ENCODE data around the gene TTC28.
"Not testable (repeated sequence)": the region's sequence is repeated elsewhere in the genome, so short reads cannot be mapped to it uniquely, and the experiment has no call there.

Gene TTC28

DNA sequence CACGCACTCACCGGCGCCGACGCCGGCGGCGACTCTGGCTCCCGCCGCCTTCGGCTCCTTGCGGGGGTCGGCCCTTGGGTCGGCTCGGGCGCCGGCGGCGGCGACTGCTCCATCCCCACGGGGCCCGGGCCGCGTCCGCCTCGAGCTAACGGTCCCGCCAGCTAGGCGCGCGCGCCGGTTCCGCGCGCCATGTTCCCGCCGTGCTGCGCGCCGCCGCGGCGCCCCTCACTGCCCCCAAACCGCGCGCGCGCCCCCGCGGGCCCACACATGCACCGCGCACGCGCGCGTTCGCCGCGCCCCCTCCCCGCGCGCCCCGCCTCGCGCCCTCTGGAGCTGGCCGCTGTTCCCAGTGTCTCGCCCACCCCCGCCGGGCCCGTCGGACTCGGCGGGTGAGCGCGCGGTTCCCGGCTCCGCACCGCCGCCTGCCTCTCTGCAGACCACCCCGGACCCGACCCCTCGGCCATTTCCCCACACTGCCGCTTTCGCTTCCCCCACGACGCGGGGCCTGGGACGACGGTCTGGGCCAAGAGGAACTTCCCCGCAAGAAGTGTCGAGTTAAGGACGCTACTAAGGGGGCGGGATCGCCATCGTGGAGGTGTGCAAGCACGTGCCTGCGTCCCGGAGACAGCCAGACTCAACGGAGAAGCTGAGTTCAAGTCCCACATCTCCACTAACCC is at the start of gene TTC28:
TTC28 (minus strand) TSS at position 230 of the 677 bp plus-strand sequence; CDS start at position 113, 117 bp downstream.
- peak; percentile 77 for DNase-seq

- DNase-seq: no peak
These were observed 49.1 kb upstream of the TTC28 start for GRCh38 chr22:28728621-28729313.

DNA sequence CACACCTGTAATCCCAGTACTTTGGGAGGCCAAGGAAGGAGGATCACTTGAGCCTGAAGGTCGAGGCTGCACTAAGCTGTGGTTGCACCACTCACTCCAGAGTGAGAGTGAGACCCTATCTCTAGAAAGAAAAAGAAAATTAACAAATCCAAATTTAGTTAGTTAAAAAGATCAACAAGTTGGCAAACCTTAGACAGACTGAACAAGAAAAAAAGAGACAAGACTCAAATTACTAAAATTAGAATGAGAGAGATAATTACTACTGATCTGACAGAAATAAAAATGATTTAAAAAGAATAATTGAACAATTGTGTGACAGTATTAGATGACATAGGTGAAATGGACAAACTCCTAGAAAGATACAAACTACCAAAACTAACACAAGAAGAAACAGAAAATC is 48.4 kb upstream of the TTC28 start:
- no peak for DNase-seq

DNA sequence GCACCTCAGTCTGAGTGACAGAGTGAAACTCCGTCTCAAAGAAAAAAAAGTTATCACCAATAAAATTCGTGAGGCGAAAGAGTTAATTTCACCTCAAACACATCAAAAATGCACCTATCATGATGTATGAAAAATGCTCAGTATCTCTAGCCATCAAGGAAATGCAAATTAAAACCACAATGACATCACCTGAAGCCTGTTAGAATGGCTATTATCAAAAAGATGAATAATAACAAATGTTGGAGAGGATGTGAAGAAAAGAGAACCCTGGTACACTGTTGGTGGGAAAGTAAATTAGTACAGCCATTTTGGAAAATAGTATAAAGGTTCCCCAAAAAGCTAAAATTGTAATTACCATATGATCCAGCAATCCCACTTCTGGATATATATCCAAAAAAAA is 38.4 kb upstream of the TTC28 start:
- DNase-seq: no peak

DNA sequence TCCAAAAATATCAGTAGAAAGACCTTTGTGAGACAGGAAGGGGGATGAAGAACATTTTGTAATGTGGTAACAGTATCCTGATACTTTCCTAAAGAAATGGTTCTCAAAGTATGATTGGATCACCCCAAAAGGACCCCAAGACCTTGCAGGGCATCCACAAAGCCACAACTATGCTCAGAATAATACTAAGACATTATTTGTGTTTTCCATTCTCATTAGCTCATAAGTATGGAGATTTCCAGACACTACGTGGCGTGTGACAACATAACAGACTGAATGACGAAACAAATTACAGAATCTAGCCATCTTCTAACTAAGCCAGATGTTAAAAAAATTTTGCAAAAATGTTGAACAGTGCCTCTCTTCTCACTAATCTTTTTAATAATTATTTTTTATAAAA is 37.0 kb upstream of the TTC28 start:
- no peak for DNase-seq

GRCh38 chr22:28715611-28716010 is 36.0 kb upstream of the TTC28 start:
- no peak for DNase-seq

DNA sequence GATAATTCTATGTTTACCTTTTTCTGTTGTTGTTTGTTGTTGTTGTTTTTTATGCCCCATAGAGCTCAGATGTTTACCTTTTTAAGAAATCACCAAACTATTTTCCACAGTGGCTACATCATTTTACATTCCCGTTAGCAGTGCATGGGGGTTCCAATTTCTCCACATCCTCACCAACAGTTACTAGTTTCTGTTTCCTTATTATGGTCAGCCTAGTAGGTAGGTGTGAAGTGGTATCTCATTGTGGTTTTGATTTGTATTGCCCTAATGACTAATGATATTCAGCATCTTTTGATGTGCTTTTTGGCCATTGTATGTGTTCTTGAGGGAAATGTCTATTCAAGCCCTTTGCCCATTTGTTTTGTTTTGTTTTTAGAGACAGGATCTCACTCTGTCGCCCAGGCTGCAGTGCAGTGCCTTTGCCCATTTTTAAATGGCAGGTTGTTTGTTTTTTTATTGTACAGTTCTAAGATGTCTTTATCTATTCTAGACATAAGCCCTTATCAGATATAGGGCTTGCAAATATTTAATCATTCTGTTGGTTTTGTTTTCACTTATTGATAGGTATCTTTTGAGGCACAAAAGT is 34.5 kb upstream of the TTC28 start:
- no peak for DNase-seq

DNA sequence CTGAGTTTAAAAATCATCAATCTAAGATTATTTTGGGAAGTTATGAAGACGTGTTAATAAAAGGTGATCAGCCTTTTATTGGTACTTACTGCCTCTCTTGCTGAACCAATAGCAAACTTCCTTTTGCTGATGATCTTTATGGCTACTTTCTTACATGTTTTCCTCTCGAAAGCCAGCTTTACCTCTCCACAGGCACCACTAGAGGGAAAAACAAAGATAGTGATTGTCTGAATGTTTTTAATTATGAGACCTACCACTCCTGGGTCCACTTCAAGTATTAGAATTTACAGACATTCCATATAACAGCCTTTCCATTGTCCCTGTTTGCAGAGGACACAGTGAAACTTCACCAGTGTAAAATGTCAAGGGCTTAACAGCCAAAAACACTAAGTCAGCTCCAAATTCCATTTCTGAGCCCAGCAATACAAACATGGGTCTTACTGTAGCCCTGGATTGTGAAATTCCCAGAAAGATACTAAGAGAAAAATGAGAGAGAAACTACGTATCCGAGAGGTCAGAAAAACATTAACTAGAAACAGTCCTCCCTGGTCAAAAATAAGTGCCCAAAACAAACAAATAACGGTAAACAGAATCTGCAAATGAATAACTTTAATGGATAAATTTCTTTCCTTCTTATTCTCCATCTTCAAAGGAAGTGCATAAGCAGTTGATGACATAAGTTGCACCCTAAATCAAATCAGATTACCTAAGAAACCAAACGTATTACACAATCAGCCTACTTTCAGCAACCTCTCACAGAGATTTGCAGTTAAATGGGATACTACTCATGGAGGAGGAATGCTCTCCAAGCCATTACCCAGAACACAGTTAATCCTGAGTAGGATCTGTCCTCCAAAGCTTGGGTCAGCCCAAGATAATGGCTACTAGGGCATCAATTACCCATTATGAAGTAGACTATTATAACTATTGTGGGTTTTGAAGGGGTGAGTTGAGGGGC is 32.5 kb upstream of the TTC28 start:
- DNase-seq: no peak

- DNase-seq: no peak
These were observed 31.7 kb upstream of the TTC28 start for GRCh38 chr22:28711341-28711740.

GRCh38 chr22:28710576-28711191 is 31.0 kb upstream of the TTC28 start:
- DNase-seq: no peak

GRCh38 chr22:28710107-28710506 is 30.5 kb upstream of the TTC28 start:
- DNase-seq: no peak

GRCh38 chr22:28706845-28707244 is 27.2 kb upstream of the TTC28 start:
- no peak for DNase-seq

- no peak for DNase-seq
These were observed 23.8 kb upstream of the TTC28 start for GRCh38 chr22:28703436-28703835.

DNA sequence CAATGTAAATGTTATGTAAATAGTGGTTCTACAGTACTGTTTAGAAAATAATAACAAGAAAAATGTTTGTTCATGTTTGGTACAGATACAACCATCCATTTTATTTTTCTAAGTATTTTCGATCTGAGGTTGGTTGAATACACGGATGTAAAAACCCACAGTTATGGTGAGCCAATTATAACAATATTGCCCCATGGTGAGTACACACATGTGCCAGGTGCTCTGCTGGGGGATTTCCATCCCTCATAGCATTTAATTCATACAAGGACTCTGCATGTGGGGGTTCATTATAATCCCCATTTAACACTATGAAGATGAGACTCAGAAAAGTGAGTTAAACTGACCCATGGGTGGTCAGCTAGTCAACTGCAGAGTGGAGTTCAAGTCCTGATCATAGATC is 23.3 kb upstream of the TTC28 start:
- DNase-seq: no peak

DNA sequence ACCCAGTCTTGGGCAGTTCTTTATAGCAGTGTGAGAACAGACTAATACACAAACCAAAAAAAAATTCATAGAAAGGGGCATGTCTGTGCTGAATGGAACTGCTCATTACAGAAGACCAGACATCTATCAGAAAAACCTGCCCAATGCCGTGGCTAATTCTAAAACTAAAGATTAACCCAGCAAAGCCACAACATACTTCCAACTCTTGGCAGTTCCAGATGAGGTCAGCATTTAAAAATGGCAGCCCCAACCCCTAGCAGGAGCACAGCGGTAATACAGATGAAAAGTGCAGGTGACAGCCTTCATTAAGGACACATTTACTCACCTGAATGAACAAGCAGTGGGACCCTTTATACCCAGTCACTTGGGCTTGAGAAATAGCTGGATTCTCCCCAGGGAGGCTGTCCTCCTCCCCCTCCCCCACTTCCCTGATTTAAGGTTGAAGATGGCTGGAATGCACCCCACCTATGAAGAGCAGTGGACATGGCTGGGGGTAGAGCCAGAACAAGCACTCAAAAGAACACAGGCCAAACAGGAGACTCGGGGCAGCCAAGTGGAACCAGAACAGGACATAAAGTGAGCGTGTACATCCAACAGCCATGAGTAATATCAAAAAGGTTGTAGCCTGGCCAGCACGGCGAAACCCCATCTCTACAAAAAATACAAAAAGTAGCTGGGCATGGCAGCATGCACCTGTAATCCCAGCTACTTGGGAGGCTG is 13.6 kb upstream of the TTC28 start:
- DNase-seq: not testable (repeated sequence)

DNA sequence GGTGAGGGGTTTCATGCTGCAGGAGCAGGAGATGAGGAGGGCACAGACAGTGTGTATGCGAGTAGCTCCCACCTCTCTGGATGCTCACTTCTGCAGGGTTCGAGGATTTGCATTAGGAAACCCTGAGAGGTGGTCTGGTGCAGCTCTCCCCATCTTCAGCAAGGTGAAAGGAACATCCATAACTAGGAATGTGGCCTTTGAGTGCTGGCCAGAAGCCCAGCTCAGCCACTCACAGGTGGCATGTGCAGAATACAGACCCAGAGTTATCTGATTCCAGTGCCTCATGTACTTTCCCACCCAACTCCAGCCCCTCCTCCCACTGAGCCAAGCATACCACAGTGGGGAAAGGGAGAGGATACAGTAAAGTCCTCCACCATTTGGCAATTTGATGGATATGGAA is 10.2 kb upstream of the TTC28 start:
- DNase-seq: not testable (repeated sequence)

GRCh38 chr22:28682966-28683365 is 3.3 kb upstream of the TTC28 start:
- DNase-seq: not testable (repeated sequence)

DNA sequence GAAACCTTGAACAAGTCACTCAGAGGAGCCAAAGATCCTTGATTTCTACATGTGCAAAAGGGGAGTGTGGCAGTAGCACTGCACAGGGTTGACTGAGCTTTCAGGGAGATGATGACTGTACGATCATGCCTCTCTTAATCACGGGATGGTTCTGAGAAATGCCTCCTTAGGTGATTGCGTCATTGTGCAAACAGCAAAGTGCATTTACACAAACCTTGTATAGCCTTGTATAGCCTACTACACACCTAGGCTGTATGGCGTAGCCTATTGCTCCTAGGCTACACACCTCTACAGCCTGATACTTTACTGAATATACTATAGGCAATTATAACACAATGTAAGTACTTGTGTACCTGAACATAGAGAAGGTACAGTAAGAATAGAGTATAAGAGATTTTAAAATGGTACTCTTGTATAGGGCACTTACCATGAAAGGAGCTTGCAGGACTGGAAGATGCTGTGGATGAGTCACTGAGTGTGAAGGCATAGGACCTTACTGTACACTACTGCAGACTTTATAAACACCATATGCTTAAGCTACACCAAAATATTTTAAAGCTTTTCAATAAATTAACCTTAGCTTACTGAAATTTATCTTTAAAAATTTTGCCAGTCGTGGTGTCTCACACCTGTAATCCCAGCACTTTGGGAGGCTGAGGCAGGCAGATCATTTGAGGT is 1.3 kb upstream of the TTC28 start:
- DNase-seq: not testable (repeated sequence)

- DNase-seq: not testable (repeated sequence)
These were observed 646 bp downstream of the TTC28 start for GRCh38 chr22:28678778-28679610.

- DNase-seq: not testable (repeated sequence)
These were observed 1.5 kb downstream of the TTC28 start for GRCh38 chr22:28678170-28678569.

Measured in NCI-H1105 (cell line).